ENCODE data around the gene UAP1L1. TPM values are rescaled to one million over a fixed set of nuclear protein-coding genes. Genes with fewer than 3 reads are reported as not detected.

Gene UAP1L1
- total RNA-seq, 1 experiment from 2014 or later: 6.6 TPM

- Histone ChIP-seq H2BK20ac (ENCODE audit: low read depth, low read length, poor library complexity, severe bottlenecking) (no peak overlapping the region), H2AK5ac (ENCODE audit: insufficient read length, low read length) (no peak overlapping the region), H3K79me2 (ENCODE audit: insufficient read depth, low read length) (no peaks in the 10 kb centered on the region), H3K23ac (ENCODE audit: insufficient read length, low read depth, low read length) (no peak overlapping the region), H2BK15ac (ENCODE audit: low read depth, low read length) (no peak overlapping the region), H3K14ac (ENCODE audit: insufficient read depth, low read length) (no peak overlapping the region), H3K9me3 (ENCODE audit: control insufficient read depth, low read depth, low read length) (no peaks in the 10 kb centered on the region), H2BK5ac (ENCODE audit: insufficient read length, low read length) (no peak overlapping the region), H3K4me2 (ENCODE audit: insufficient read depth, insufficient read length, low read length) (peak overlapping the region; percentile 36), H3T11ph (ENCODE audit: low read length) (no peak overlapping the region), H4K8ac (replicated peaks; ENCODE audit: insufficient read length, low read depth, low read length) (no peak overlapping the region), H3K56ac (ENCODE audit: insufficient read length, low read depth, low read length) (no peak overlapping the region), H2BK12ac (ENCODE audit: insufficient read length, low read depth, low read length) (no peak overlapping the region), H3K23me2 (ENCODE audit: insufficient read length, low read depth, low read length, poor library complexity, severe bottlenecking) (peaks cover 9% of the 10 kb centered on the region), H3K9ac (ENCODE audit: extremely low read depth, insufficient read length, low read length) (no peak overlapping the region), H3K27me3 (ENCODE audit: insufficient read depth, low read length) (no peaks in the 10 kb centered on the region), H3K79me1 (ENCODE audit: insufficient read depth, low read depth, low read length, poor library complexity, severe bottlenecking) (no peaks in the 10 kb centered on the region), H4K91ac (ENCODE audit: insufficient read length, low read depth, low read length) (no peak overlapping the region), H4K5ac (ENCODE audit: insufficient read length, low read depth, low read length) (no peak overlapping the region), H3K18ac (ENCODE audit: insufficient read length, low read depth, low read length) (no peak overlapping the region), H4K20me1 (ENCODE audit: control insufficient read depth, insufficient read depth, insufficient read length) (peaks cover 2% of the 10 kb centered on the region), H3K27ac (ENCODE audit: insufficient read length, low read depth, low read length) (no peak overlapping the region), H3K4ac (ENCODE audit: low read depth, low read length) (no peak overlapping the region), H2BK120ac (ENCODE audit: low read depth, low read length, poor library complexity, severe bottlenecking) (no peak overlapping the region), H2AFZ (ENCODE audit: low read length) (no peak overlapping the region), H3K4me1 (ENCODE audit: insufficient read depth, low read length) (no peaks in the 10 kb centered on the region)
- Mint-ChIP-seq H3K27ac (no peak overlapping the region), H3K4me3 (peak overlapping the region; percentile 45 to 74), H3K36me3 (ENCODE audit: insufficient read depth in 1 of 3, low read depth in 3 of 3) (no peaks in the 10 kb centered on the region), H3K9me3 (no peaks in the 10 kb centered on the region), H3K4me1 (peaks cover 0 to 8% of the 10 kb centered on the region in 2 experiments; a peak in 2 of 4 replicates), H3K27me3 (ENCODE audit: low read depth) (peaks cover 30% of the 10 kb centered on the region)
- TF ChIP-seq, protein P1, sequence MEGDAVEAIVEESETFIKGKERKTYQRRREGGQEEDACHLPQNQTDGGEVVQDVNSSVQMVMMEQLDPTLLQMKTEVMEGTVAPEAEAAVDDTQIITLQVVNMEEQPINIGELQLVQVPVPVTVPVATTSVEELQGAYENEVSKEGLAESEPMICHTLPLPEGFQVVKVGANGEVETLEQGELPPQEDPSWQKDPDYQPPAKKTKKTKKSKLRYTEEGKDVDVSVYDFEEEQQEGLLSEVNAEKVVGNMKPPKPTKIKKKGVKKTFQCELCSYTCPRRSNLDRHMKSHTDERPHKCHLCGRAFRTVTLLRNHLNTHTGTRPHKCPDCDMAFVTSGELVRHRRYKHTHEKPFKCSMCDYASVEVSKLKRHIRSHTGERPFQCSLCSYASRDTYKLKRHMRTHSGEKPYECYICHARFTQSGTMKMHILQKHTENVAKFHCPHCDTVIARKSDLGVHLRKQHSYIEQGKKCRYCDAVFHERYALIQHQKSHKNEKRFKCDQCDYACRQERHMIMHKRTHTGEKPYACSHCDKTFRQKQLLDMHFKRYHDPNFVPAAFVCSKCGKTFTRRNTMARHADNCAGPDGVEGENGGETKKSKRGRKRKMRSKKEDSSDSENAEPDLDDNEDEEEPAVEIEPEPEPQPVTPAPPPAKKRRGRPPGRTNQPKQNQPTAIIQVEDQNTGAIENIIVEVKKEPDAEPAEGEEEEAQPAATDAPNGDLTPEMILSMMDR (conservative IDR thresholded peaks at IDR 0.05): no peak; the same call in 2 of the 3 replicates
- peak; percentile 55 for DNase-seq
- WGBS (ENCODE audit: extremely low coverage, insufficient read length, low lambda C conversion rate): no CpG with 5 or more reads among the region's 98 CpGs
Measured at GRCh38 chr9:137028263-137029057, 48.9 kb upstream of the UAP1L1 start.

All from H9 (cell line).